ENCODE data around the gene PDS5B.

DNA sequence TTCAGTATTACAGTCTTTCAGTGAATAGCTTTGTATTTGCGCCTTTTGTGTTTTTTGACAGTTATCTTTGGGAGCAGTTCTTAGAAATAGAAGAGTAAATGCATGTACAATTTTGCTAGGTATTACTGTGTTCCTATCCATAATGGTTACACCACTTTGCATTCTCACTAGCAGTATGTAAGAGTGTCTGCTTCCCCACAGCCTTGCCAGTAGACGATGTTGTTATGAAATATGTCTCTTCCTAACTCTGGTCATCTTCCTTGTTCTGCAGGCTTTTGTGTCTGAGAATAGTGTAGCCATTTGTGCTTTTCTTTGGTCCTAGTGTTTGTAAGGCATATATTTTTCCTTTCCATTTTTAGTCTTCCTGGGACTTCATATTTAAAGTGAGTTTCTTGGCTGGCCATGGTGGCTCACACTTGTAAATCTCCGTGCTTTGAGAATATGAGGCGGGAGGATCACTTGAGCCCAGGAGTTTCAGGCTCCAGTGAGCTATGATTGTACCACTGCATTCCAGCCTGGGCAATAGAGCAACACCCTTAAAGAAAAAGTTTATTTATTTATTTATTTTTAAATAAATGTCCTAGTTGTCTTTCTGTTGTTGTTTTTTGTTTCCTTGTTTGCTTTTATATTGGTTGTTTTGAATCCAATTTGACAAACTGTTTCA, 140.3 kb downstream of the PDS5B start:
- no peak for TF ChIP-seq EP300 (IDR thresholded peaks at IDR 0.05)
- TF ChIP-seq, protein P1, sequence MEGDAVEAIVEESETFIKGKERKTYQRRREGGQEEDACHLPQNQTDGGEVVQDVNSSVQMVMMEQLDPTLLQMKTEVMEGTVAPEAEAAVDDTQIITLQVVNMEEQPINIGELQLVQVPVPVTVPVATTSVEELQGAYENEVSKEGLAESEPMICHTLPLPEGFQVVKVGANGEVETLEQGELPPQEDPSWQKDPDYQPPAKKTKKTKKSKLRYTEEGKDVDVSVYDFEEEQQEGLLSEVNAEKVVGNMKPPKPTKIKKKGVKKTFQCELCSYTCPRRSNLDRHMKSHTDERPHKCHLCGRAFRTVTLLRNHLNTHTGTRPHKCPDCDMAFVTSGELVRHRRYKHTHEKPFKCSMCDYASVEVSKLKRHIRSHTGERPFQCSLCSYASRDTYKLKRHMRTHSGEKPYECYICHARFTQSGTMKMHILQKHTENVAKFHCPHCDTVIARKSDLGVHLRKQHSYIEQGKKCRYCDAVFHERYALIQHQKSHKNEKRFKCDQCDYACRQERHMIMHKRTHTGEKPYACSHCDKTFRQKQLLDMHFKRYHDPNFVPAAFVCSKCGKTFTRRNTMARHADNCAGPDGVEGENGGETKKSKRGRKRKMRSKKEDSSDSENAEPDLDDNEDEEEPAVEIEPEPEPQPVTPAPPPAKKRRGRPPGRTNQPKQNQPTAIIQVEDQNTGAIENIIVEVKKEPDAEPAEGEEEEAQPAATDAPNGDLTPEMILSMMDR (IDR thresholded peaks at IDR 0.05), result no peak
